SK-N-SH (cell line): ENCODE results near the gene CDRT15L2. TPM values are rescaled to one million over a fixed set of nuclear protein-coding genes. Genes with fewer than 3 reads are reported as not detected.
"Not testable (repeated sequence)": the region's sequence is repeated elsewhere in the genome, so short reads cannot be mapped to it uniquely, and the experiment has no call there.

Source experiments
- CTCF ChIA-PET: fragments of 300-600, 350-600 bp; formaldehyde crosslinking; extraction: SDS; loops from one replicate; lab custom pipeline; 2021; lab: Yijun Ruan, JAX
- POLR2A ChIA-PET: fragments of 350-600 bp; sonication (Branson Sonifier 250); formaldehyde crosslinking; extraction: SDS; loops from one replicate; lab custom pipeline; 2020; ENCODE audit warnings: antibody characterized with exemption, inconsistent platforms; lab: Yijun Ruan, JAX
- DNase-seq: peaks from one replicate; pipeline ENCODE4 v3.0.0; 2012
- H2AFZ ChIP-seq: fragments of 200-600 bp; sonication (generic); 2 replicates; pipeline ENCODE4 v1.8.1; 2016; ENCODE audit warnings: antibody characterized with exemption, mild to moderate bottlenecking, low read depth
- H3F3A ChIP-seq: fragments of 200-600 bp; sonication (generic); replicated peaks from 2 replicates; pipeline ENCODE3; 2016; ENCODE audit warnings: antibody characterized with exemption, mild to moderate bottlenecking; ENCODE audit not compliant: insufficient read depth
- H3K27ac ChIP-seq, 2 experiments: fragments of 200-500 bp in 1 of 2; fragments of 200-600 bp in 1 of 2; sonication (Bioruptor generic) in 1 of 2; sonication (generic), shearing (Covaris generic) in 1 of 2; 2 replicates each; pipeline versions ENCODE4 v1.5.1 to v1.6.1; 2014 to 2016; ENCODE audit warnings: low read depth in 2 of 2, inconsistent platforms in 1 of 2, low read length in 1 of 2, mild to moderate bottlenecking in 1 of 2, mixed read lengths in 1 of 2
- H3K27me3 ChIP-seq: fragments of 200-600 bp; sonication (generic), shearing (Covaris generic); 2 replicates; pipeline ENCODE4 v1.6.1; 2016; ENCODE audit warnings: mixed run types; ENCODE audit not compliant: insufficient read depth
- H3K36me3 ChIP-seq, 2 experiments: fragments of 200-500 bp in 1 of 2; fragments of 200-600 bp in 1 of 2; sonication (Bioruptor generic) in 1 of 2; sonication (generic) in 1 of 2; replicated peaks in 1 of 2; 2 replicates each; pipeline versions ENCODE3 to v1.5.1; 2014 to 2016; ENCODE audit warnings: low read length in 1 of 2, mild to moderate bottlenecking in 1 of 2; ENCODE audit not compliant: insufficient read depth in 2 of 2, control insufficient read depth in 1 of 2
- H3K4me1 ChIP-seq, 2 experiments: fragments of 200-500 bp in 1 of 2; fragments of 200-600 bp in 1 of 2; sonication (Bioruptor generic) in 1 of 2; sonication (generic), shearing (Covaris generic) in 1 of 2; 2 replicates each; pipeline versions ENCODE4 v1.5.1 to v1.6.1; 2014 to 2016; ENCODE audit warnings: low read depth in 1 of 2, low read length in 1 of 2, mixed run types in 1 of 2; ENCODE audit not compliant: insufficient read depth in 2 of 2, control insufficient read depth in 1 of 2
- H3K4me2 ChIP-seq: fragments of 200-600 bp; sonication (generic), shearing (Covaris generic); 2 replicates; pipeline ENCODE4 v1.6.1; 2017; ENCODE audit warnings: mixed run types
- H3K4me3 ChIP-seq, 2 experiments: fragments of 200-500 bp in 1 of 2; fragments of 200-600 bp in 1 of 2; sonication (Bioruptor generic) in 1 of 2; sonication (generic), shearing (Covaris generic) in 1 of 2; 2 replicates each; pipeline versions ENCODE4 v1.5.1 to v1.8.1; 2014 to 2016; ENCODE audit warnings: low read depth in 2 of 2, inconsistent platforms in 1 of 2, low read length in 1 of 2, mild to moderate bottlenecking in 1 of 2, mixed read lengths in 1 of 2, moderate library complexity in 1 of 2
- H3K79me2 ChIP-seq: fragments of 200-600 bp; sonication (generic); 2 replicates; pipeline ENCODE4 v1.8.1; 2017; ENCODE audit warnings: mild to moderate bottlenecking; ENCODE audit not compliant: insufficient read depth
- H3K9ac ChIP-seq: fragments of 200-600 bp; sonication (generic); 2 replicates; pipeline ENCODE4 v1.6.1; 2017; ENCODE audit warnings: mixed run types
- H3K9me2 ChIP-seq: fragments of 200-600 bp; sonication (generic); 2 replicates; pipeline ENCODE4 v1.6.1; 2017; ENCODE audit warnings: mixed run types
- H3K9me3 ChIP-seq: fragments of 200-600 bp; sonication (generic); 2 replicates; pipeline ENCODE4 v1.6.1; 2017; ENCODE audit warnings: mixed run types, mild to moderate bottlenecking, moderate library complexity
- H4K20me1 ChIP-seq: fragments of 200-600 bp; sonication (generic); 2 replicates; pipeline ENCODE4 v1.6.1; 2017; ENCODE audit warnings: mild to moderate bottlenecking, mixed run types; ENCODE audit not compliant: insufficient read depth
- CTCF ChIP-seq: fragments of 200-600 bp; sonication (generic); IDR thresholded peaks from 2 replicates; pipeline ENCODE4 v1.6.1; 2017; ENCODE audit warnings: antibody characterized with exemption, mild to moderate bottlenecking, moderate library complexity
- FOXJ3 ChIP-seq: sonication (generic); formaldehyde crosslinking; IDR thresholded peaks from 2 replicates; pipeline ENCODE4 v1.5.1; 2020; ENCODE audit warnings: mild to moderate bottlenecking, missing genetic modification reagents
- NFIC ChIP-seq: IDR thresholded peaks from 2 replicates; pipeline ENCODE4 v1.4.0; 2012; ENCODE audit warnings: borderline replicate concordance
- REST ChIP-seq: IDR thresholded peaks from 2 replicates; pipeline ENCODE4 v1.6.1; 2012; ENCODE audit warnings: mild to moderate bottlenecking, low read depth, low read length, moderate library complexity
- USF1 ChIP-seq: IDR thresholded peaks from 2 replicates; pipeline ENCODE4 v1.4.0; 2012; ENCODE audit warnings: low read depth, borderline replicate concordance
- WGBS: methylation state at CpG from one replicate; pipeline ENCODE4 v1.1.6; 2017; ENCODE audit warnings: low lambda C conversion rate; 5-methylcytosine and 5-hydroxymethylcytosine counted together
- polyA plus RNA-seq, 3 experiments: library from polyadenylated mRNA; depleted of rRNA; stranded (reverse); fragments of >200 nt; gene quantifications; 2 replicates each; pipeline ENCODE4 v1.2.3, GENCODE V29; 2012

Gene CDRT15L2
- polyA plus RNA-seq, 1 of the 3 experiments (the other 2 are of a cell fraction) = not detected

- H3K36me3 ChIP-seq, H3K9me3 ChIP-seq, H3K27ac ChIP-seq, POLR2A ChIA-PET, H3K4me1 ChIP-seq, H4K20me1 ChIP-seq, H3K27me3 ChIP-seq, DNase-seq, H3K79me2 ChIP-seq, H3K4me3 ChIP-seq, CTCF ChIA-PET, H2AFZ ChIP-seq, H3F3A ChIP-seq, H3K4me2 ChIP-seq, H3K9me2 ChIP-seq, H3K9ac ChIP-seq: not testable (repeated sequence)
- WGBS = 38% methylated on average over 5 of the region's 5 CpGs
These were observed 14.3 kb upstream of the CDRT15L2 start for GRCh38 chr17:20565245-20565644.

GRCh38 chr17:20565711-20566110 is 13.8 kb upstream of the CDRT15L2 start:
- H3K4me3 ChIP-seq = no peak overlapping the region
- H3K36me3 ChIP-seq = no peaks in the 10 kb centered on the region
- H3K9ac ChIP-seq = no peak overlapping the region
- no peaks in the 10 kb centered on the region for H3K4me1 ChIP-seq
- ChIA-PET POLR2A (no interaction called here), CTCF (no interaction called here)
- no peak for DNase-seq
- H3F3A ChIP-seq = no peaks in the 10 kb centered on the region
- no peak for TF ChIP-seq CTCF
- TF ChIP-seq NFIC = no peak
- TF ChIP-seq USF1 = no peak
- no peak for TF ChIP-seq FOXJ3 (CRISPR knock-in tag)
- TF ChIP-seq REST = no peak
- H3K27me3 ChIP-seq = no peaks in the 10 kb centered on the region
- H4K20me1 ChIP-seq = no peaks in the 10 kb centered on the region
- WGBS = 79% methylated on average over 5 of the region's 5 CpGs
- no peaks in the 10 kb centered on the region for H3K9me2 ChIP-seq
- H3K27ac ChIP-seq = no peak overlapping the region
- no peak overlapping the region for H2AFZ ChIP-seq
- no peaks in the 10 kb centered on the region for H3K9me3 ChIP-seq
- H3K4me2 ChIP-seq = no peak overlapping the region
- no peaks in the 10 kb centered on the region for H3K79me2 ChIP-seq

GRCh38 chr17:20566736-20567135 is 12.8 kb upstream of the CDRT15L2 start:
- DNase-seq, H4K20me1 ChIP-seq, H3K4me2 ChIP-seq, H3K27ac ChIP-seq, H3F3A ChIP-seq, H3K79me2 ChIP-seq, H2AFZ ChIP-seq, H3K27me3 ChIP-seq, POLR2A ChIA-PET, CTCF ChIA-PET, H3K9me2 ChIP-seq, H3K9ac ChIP-seq, H3K4me3 ChIP-seq, H3K36me3 ChIP-seq, H3K4me1 ChIP-seq, H3K9me3 ChIP-seq: not testable (repeated sequence)
- 56% methylated on average over 12 of the region's 12 CpGs for WGBS

- CTCF ChIA-PET, POLR2A ChIA-PET, H2AFZ ChIP-seq, H3K4me3 ChIP-seq, H4K20me1 ChIP-seq, DNase-seq, H3K9me3 ChIP-seq, H3K27ac ChIP-seq, H3F3A ChIP-seq, H3K27me3 ChIP-seq, H3K9ac ChIP-seq, H3K9me2 ChIP-seq, H3K36me3 ChIP-seq, H3K4me2 ChIP-seq, H3K79me2 ChIP-seq, H3K4me1 ChIP-seq: not testable (repeated sequence)
- 15% methylated on average over 3 of the region's 6 CpGs for WGBS
These were observed 12.1 kb upstream of the CDRT15L2 start for GRCh38 chr17:20567421-20567820.
